PC-3 (cell line): Measurements from ENCODE around the gene FAM53B. TPM values are rescaled to one million over a fixed set of nuclear protein-coding genes. Genes with fewer than 3 reads are reported as not detected.

Experiments used
- ATAC-seq: fragments of 200-7000 bp; cut with Tn5 transposase; 2 replicates; pipeline ENCODE4 v1.9.1; 2020; ENCODE audit warnings: mild to moderate bottlenecking, moderate library complexity
- BruUV-seq: library from RNA; stranded (reverse); fragments of 400-500 nt; replicated peaks from 2 replicates; lab custom pipeline; 2021; lab: Mats Ljungman, UMichigan
- CTCF ChIA-PET: fragments of 300-600 bp; sonication (Branson Sonifier 250); formaldehyde crosslinking; loops from one replicate; lab custom pipeline; 2022; ENCODE audit warnings: antibody characterized with exemption; lab: Charles Lee
- POLR2A ChIA-PET: fragments of 300-600 bp; sonication (Branson Sonifier 250); formaldehyde crosslinking; loops from one replicate; lab custom pipeline; 2022; ENCODE audit warnings: antibody characterized with exemption; ENCODE audit not compliant: unreplicated experiment; lab: Charles Lee
- DNase-seq: peaks from one replicate; pipeline ENCODE4 v3.0.0-alpha.2; 2015
- H2AFZ ChIP-seq: fragments of 300-600 bp; sonication (generic); 2 replicates; pipeline ENCODE4 v1.6.0; 2016; ENCODE audit warnings: antibody characterized with exemption, low read length
- H3F3A ChIP-seq: fragments of 300-600 bp; sonication (generic); one replicate; pipeline ENCODE4 v1.6.0; 2017; ENCODE audit warnings: antibody characterized with exemption, low read length, control low read depth, mild to moderate bottlenecking; ENCODE audit not compliant: unreplicated experiment
- H3K27ac ChIP-seq: fragments of 300-600 bp; sonication (generic); 2 replicates; pipeline ENCODE4 v1.5.1; 2016; ENCODE audit warnings: mild to moderate bottlenecking, low read length
- H3K27me3 ChIP-seq: fragments of 300-600 bp; sonication (generic); 2 replicates; pipeline ENCODE4 v1.6.1; 2016; ENCODE audit warnings: low read length, mixed read lengths
- H3K36me3 ChIP-seq: fragments of 300-600 bp; sonication (generic); 2 replicates; pipeline ENCODE4 v1.6.1; 2016; ENCODE audit warnings: low read depth, mixed run types, low read length, mixed read lengths
- H3K4me1 ChIP-seq: fragments of 300-600 bp; sonication (generic); 2 replicates; pipeline ENCODE4 v1.5.1; 2016; ENCODE audit warnings: low read length; ENCODE audit not compliant: insufficient read depth
- H3K4me2 ChIP-seq: fragments of 300-600 bp; sonication (generic); 2 replicates; pipeline ENCODE4 v1.6.0; 2016; ENCODE audit warnings: low read length
- H3K4me3 ChIP-seq: fragments of 300-600 bp; sonication (generic); 2 replicates; pipeline ENCODE4 v1.5.1; 2016; ENCODE audit warnings: mild to moderate bottlenecking, low read length, mixed read lengths
- H3K79me2 ChIP-seq: fragments of 300-600 bp; sonication (generic); 2 replicates; pipeline ENCODE4 v1.6.1; 2017; ENCODE audit warnings: low read length, mixed read lengths
- H3K9ac ChIP-seq: fragments of 300-600 bp; sonication (generic); 2 replicates; pipeline ENCODE4 v1.6.0; 2016; ENCODE audit warnings: mild to moderate bottlenecking, low read length
- H3K9me2 ChIP-seq: fragments of 300-600 bp; sonication (generic); replicated peaks from 2 replicates; pipeline ENCODE4 v1.6.1; 2016; ENCODE audit warnings: mixed run types, low read length, mixed read lengths
- H3K9me3 ChIP-seq: fragments of 300-600 bp; sonication (generic); 2 replicates; pipeline ENCODE4 v1.6.1; 2016; ENCODE audit warnings: low read length, mixed read lengths
- H4K20me1 ChIP-seq: fragments of 300-600 bp; sonication (generic); 2 replicates; pipeline ENCODE4 v1.6.1; 2016; ENCODE audit warnings: low read length, mixed read lengths
- CTCF ChIP-seq: fragments of 300-600 bp; sonication (generic); conservative IDR thresholded peaks from 2 replicates; pipeline ENCODE4 v1.5.1; 2017; ENCODE audit warnings: antibody characterized with exemption, low read depth, mild to moderate bottlenecking, low read length
- EZH2 ChIP-seq: fragments of 300-600 bp; sonication (generic); IDR thresholded peaks from one replicate; pipeline ENCODE4 v1.6.1; 2017; ENCODE audit warnings: antibody characterized with exemption, mild to moderate bottlenecking, low read length; ENCODE audit not compliant: unreplicated experiment
- EZH2phosphoT487 ChIP-seq: fragments of 300-600 bp; sonication (generic); IDR thresholded peaks from 2 replicates; pipeline ENCODE4 v1.6.1; 2018; ENCODE audit warnings: mild to moderate bottlenecking, antibody characterized with exemption, low read length, borderline replicate concordance
- intact Hi-C: fragments of 100-400 bp; cut with micrococcal nuclease; formaldehyde crosslinking; loops from 2 replicates; pipeline ENCODE4 v1.9.0; 2023
- total RNA-seq: library from RNA; depleted of rRNA; stranded (reverse); fragments of >200 nt; gene quantifications from 2 replicates; pipeline ENCODE4 v1.2.3, GENCODE V29; 2014

The FAM53B gene
- total RNA-seq, 1 experiment from 2014 or later = 19.4 TPM

- Histone ChIP-seq H3K36me3 (no peaks in the 10 kb centered on the region; the same call in 1 of the 2 replicates), H4K20me1 (no peaks in the 10 kb centered on the region), H3F3A (no peaks in the 10 kb centered on the region), H3K9me3 (no peaks in the 10 kb centered on the region), H3K4me2 (peak overlapping the region; percentile 68), H3K4me3 (peak overlapping the region; percentile 60; the same call in 1 of the 2 replicates), H3K9ac (no peak overlapping the region), H3K79me2 (peaks cover 31% of the 10 kb centered on the region), H2AFZ (no peak overlapping the region), H3K9me2 (no peaks in the 10 kb centered on the region), H3K27me3 (no peaks in the 10 kb centered on the region), H3K4me1 (peaks cover 48% of the 10 kb centered on the region), H3K27ac (no peak overlapping the region)
- TF ChIP-seq EZH2 (no peak), EZH2phosphoT487 (no peak), CTCF (no peak)
- no TSS peak for BruUV-seq
- ATAC-seq (no peak), DNase-seq (no peak)
- POLR2A ChIA-PET = interaction anchor here (0.6 kb wide), 1 partner anchor 14 kb away, joined by 4 read pairs; no protein-coding TSS in a partner anchor
- CTCF ChIA-PET = interaction anchor here (0.6 to 1.3 kb wide), 3 partner anchors 15 to 240 kb away, joined by 3 to 4 read pairs (median 3); no protein-coding TSS in a partner anchor
- intact Hi-C loops = no loop called here
Measured at GRCh38 chr10:124745252-124745651, 1.1 kb upstream of the FAM53B start.

- H3K36me3 ChIP-seq = no peaks in the 10 kb centered on the region; the same call in 1 of the 2 replicates
- TF ChIP-seq EZH2 (no peak), CTCF (no peak), EZH2phosphoT487 (no peak)
- DNase-seq = peak; percentile 21
- peak overlapping the region; percentile 83 for H3K4me2 ChIP-seq
- no peak overlapping the region for H3K27ac ChIP-seq
- CTCF ChIA-PET = interaction anchor here (0.6 to 0.8 kb wide), 4 partner anchors 24 to 1515 kb away, joined by 4 to 6 read pairs (median 5); partner anchors contain the start of gene EEF1AKMT2
- H3K79me2 ChIP-seq = peaks cover 49% of the 10 kb centered on the region
- POLR2A ChIA-PET = no interaction called here
- H3F3A ChIP-seq = no peaks in the 10 kb centered on the region
- ATAC-seq = no peak; the same call in 1 of the 2 replicates
- no peaks in the 10 kb centered on the region for H3K9me3 ChIP-seq
- no peaks in the 10 kb centered on the region for H3K9me2 ChIP-seq
- BruUV-seq = no TSS peak
- H4K20me1 ChIP-seq = no peaks in the 10 kb centered on the region
- H3K9ac ChIP-seq = peak overlapping the region; percentile 61
- peaks cover 53% of the 10 kb centered on the region for H3K4me1 ChIP-seq
- H3K4me3 ChIP-seq = peak overlapping the region; percentile 92
- no peaks in the 10 kb centered on the region for H3K27me3 ChIP-seq
- intact Hi-C loops = no loop called here
- H2AFZ ChIP-seq = peak overlapping the region; percentile 70; the same call in 1 of the 2 replicates
Measured at GRCh38 chr10:124743191-124744101, 732 bp downstream of the FAM53B start.
